HG03196 (cell line): ENCODE data around the gene DGKI.

Source experiments
- ATAC-seq: cut with Tn5 transposase; IDR thresholded peaks from one replicate; pipeline ENCODE4 v1.9.1; 2021; ENCODE audit not compliant: unreplicated experiment

The DGKI gene

GRCh38 chr7:137873524-137873923, 26.8 kb upstream of the DGKI start:
- ATAC-seq, result no peak

GRCh38 chr7:137871170-137871915, 24.6 kb upstream of the DGKI start:
- no peak for ATAC-seq

GRCh38 chr7:137870684-137871083, 23.9 kb upstream of the DGKI start:
- no peak for ATAC-seq

DNA sequence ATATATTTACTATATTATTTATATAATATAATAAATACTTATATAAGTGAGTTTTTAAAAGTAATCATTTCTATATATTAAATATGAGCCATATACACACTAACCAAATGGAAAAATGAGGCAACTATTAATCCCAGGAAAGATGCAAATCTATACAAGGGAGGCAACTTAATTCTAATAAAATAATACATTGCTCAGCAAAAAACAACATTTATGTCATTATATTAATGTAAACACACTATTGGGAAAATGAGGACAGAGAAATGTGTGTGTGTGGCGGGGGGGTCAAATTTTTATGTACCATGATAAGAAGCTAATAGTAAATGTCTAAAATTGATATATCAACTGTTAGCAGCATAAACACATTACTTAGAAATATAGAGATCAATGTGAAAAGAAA, 23.3 kb upstream of the DGKI start:
- no peak for ATAC-seq

- no peak for ATAC-seq
Observed at GRCh38 chr7:137869260-137869659, 22.5 kb upstream of the DGKI start.

DNA sequence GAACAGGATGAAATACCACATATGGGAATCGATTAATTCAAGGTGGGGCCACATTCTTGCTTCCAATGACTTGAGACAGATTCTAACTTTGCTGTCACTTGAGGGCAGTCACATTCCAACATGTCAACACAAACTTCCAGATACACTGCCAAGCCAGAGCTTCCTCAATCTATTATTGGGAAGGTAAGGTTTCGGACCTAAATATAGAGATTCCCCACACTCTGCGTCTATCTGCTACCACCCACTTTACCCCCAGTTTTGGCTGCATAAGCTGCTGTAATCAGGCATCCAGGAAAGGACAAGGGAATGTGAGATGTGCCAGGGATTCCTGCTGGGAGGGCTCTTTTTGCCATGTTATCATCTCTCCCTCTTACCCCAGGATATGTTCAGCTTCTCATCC, 20.5 kb upstream of the DGKI start:
- ATAC-seq, result no peak

DNA sequence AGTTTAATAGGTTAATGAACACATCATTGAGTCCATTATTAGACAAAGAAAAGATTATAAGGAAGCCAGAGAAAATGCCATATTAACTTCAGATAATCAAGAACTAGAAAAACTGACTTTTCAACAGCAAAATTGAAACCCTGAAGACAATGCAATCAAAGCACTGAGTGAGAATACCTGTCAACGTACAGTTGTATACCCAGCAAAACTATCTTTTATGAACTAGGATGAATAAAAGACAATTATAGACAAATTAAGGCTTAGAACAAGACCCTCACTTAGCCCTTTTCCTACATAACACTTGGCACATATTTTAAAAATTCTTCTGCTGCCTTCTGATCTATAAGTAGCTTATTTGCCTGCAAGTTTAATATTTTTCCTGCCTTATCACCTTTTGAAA, 19.0 kb upstream of the DGKI start:
- ATAC-seq, result no peak

GRCh38 chr7:137862964-137863363, 16.2 kb upstream of the DGKI start:
- no peak for ATAC-seq

DNA sequence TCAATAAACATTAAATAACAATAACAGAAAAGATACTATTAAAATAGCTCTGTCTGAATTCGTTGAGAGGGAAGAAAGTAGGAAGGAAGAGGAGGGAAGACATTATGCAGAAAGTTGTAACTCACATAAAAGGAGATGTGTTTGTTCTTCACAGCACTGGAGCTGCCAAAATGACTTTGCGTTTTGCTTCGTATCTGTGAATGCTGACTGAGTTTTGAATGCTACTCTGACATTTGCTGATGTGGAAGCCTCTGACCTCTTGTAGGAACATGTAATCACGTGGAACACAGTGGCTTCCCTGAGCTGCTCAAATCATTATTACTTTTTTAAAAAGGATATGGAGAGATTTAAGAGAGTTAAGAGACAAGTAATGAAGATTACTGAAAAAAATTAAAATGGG, 15.6 kb upstream of the DGKI start:
- ATAC-seq, result no peak

GRCh38 chr7:137860542-137860941, 13.8 kb upstream of the DGKI start:
- ATAC-seq, result no peak

DNA sequence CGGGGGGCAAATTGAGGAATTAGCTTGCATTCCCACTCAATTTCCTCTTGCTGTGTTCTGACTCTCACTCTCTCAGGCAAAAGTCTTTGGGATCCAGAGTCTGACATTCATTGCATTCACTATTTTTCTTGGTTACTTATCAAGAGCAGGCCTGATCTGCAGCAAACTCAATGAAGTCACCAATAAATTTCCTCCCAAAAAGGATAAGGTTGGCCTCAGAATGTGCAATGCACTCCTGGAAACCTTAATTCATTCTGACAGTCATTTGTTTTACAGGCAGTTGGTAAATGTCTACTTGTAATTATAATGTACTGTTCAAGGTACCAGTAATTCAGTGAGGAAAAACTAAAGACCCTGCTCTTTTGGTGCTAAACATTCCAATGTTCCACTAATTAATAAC, 6.3 kb upstream of the DGKI start:
- ATAC-seq, result no peak

DNA sequence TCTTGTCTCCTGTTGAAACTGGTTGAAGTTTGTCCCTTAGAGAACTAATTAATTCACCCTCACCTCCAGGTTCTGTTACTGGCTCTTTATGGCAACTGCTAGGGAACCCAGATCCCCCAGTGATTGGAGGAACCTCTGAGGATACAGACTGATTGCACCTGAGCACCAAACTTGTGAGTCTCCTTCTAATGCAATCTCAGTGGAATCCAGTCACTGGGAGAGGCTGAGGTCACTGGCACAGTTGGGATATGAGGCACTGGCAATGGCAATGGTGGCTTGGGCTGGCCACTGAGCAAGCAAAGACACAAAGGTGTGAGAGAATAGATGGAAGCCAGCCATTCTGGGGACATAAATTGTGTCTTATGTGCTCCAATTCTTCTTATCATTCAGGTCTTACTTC, 5.3 kb upstream of the DGKI start:
- ATAC-seq, result no peak

DNA sequence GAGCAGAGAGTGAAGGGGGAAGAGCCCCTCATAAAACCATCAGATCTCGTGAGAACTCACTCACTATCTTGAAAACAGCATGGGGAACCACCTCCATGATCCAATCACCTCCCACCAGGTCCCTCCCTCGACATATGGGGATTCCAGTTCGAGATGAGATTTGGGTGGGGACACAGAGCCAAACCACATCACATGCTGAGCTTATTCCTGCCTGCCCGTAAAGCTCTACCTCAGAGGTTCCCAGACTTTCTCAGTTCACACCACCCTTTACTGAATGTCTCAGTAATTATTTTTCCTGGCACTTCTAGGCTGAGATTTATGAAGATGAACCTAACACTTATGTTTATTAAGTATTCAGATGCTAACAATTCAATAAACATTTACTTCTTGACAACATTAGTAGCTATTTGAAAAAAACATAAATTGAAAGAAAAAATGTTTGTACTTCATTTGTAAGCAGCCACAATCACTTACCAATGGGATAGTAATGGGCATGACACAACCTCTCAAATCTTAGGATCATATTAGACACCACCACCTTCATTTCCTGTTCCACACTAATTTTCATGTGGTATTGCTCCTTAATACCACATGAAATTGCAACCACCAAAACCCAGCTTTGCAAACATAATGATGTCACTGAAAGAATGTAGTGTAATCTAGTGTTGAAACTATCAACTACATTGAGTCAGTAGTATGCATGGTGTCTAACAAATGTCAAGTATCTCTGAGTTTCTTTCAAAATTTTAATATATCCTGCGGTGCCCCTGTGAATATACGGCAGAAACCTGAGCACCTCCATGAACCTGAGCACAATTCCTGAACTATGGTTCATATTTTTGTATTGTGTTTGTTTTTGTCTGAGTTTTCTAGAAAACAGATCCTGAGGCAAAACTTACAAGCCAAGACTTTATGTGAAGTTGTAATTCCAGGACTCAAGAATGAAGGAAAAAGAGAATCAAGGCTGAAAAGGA, 4.5 kb upstream of the DGKI start:
- ATAC-seq, result no peak

GRCh38 chr7:137850571-137850970, 3.8 kb upstream of the DGKI start:
- no peak for ATAC-seq

- no peak for ATAC-seq
Observed at GRCh38 chr7:137848095-137848494, 1.3 kb upstream of the DGKI start.

- ATAC-seq, result no peak
Observed at GRCh38 chr7:137847568-137848050, 835 bp upstream of the DGKI start.

DNA sequence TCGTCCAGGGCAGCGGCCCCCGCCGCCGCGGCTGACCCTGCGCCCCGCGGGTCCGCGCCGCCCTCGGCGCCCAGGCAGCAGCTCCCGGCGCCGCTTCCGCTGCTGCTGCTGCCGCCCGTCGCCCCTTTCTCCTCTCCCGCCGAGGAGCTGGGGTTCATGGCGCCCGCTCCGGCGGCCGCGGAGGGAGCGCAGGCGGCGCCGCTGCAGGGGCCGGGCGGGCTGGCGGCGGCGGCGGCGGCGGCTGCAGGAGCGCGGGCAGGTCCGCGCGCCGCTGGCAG, 286 bp downstream of the DGKI start:
- ATAC-seq, result no peak

GRCh38 chr7:137844677-137845425, 1.9 kb downstream of the DGKI start:
- no peak for ATAC-seq

GRCh38 chr7:137839903-137840779, 6.6 kb downstream of the DGKI start:
- no peak for ATAC-seq

GRCh38 chr7:137838706-137839315, 8.0 kb downstream of the DGKI start:
- no peak for ATAC-seq
